Kidney (tissue), 14 donors: ENCODE results near the gene DNAAF1. TPM values are rescaled to one million over a fixed set of nuclear protein-coding genes. Genes with fewer than 3 reads are reported as not detected.

Source experiments
- DNase-seq, 5 donors: peaks; one replicate each; pipeline ENCODE4 v3.0.0-alpha.2; 2013 to 2020
- FAIRE-seq: peaks from 2 replicates; lab custom pipeline; 2012; peaks lifted over from hg19 to GRCh38; lab: Jason Lieb, UNC
- H3K27ac ChIP-seq, 2 donors: one replicate each; pipeline ENCODE4 v1.7.0; 2013; ENCODE audit warnings: low read depth in 2 of 2, low read length in 2 of 2, inconsistent platforms in 1 of 2
- H3K27me3 ChIP-seq: one replicate; pipeline ENCODE4 v1.7.1; 2013; ENCODE audit warnings: low read length, inconsistent platforms; ENCODE audit not compliant: control insufficient read depth, insufficient read depth
- H3K36me3 ChIP-seq, 3 donors: one replicate each; pipeline versions ENCODE4 v1.7.0 to v1.7.1; 2013; ENCODE audit warnings: low read length in 3 of 3, control low read depth in 1 of 3, inconsistent platforms in 1 of 3; ENCODE audit not compliant: insufficient read depth in 3 of 3, control insufficient read depth in 2 of 3
- H3K4me1 ChIP-seq, 3 donors: one replicate each; pipeline versions ENCODE4 v1.7.0 to v1.7.1; 2013; ENCODE audit warnings: low read length in 3 of 3, inconsistent platforms in 1 of 3, low read depth in 1 of 3; ENCODE audit not compliant: control insufficient read depth in 2 of 3, insufficient read depth in 2 of 3
- H3K4me3 ChIP-seq, 3 donors: one replicate each; pipeline versions ENCODE4 v1.7.0 to v1.8.1; 2013; ENCODE audit warnings: low read length in 3 of 3, control low read depth in 1 of 3, inconsistent platforms in 1 of 3
- H3K9ac ChIP-seq, 3 donors: one replicate each; pipeline versions ENCODE4 v1.7.0 to v1.7.1; 2013; ENCODE audit warnings: low read length in 3 of 3, control low read depth in 1 of 3, inconsistent platforms in 1 of 3
- H3K9me3 ChIP-seq, 3 donors: one replicate each; pipeline versions ENCODE4 v1.7.0 to v1.7.1; 2013; ENCODE audit warnings: low read length in 3 of 3, control low read depth in 1 of 3, inconsistent platforms in 1 of 3; ENCODE audit not compliant: control insufficient read depth in 2 of 3, insufficient read depth in 1 of 3
- intact Hi-C: fragments of 100-400 bp; cut with DNase I; formaldehyde crosslinking; loops from one replicate; pipeline ENCODE4 v1.11.1; 2022
- polyA plus RNA-seq: library from polyadenylated mRNA; stranded (reverse); fragments of 350-450 nt; fragmentation: Illumina TruSeq; extraction: RNeasy Lipid Tissue Mini Kit (QIAGEN cat#74804); gene quantifications from one replicate; pipeline ENCODE4 v1.2.3, GENCODE V29; 2014; ENCODE audit warnings: low read depth, low replicate concordance; ENCODE audit not compliant: insufficient read depth
- total RNA-seq: library from RNA; stranded (reverse); fragmentation: NEBNext Ultra II Directional; extraction: Animal tissue kit (Norgen Biotek cat#: 25700); gene quantifications from one replicate; pipeline ENCODE4 v1.2.1, GENCODE V29; 2021
- TF ChIP-seq, protein P1 (sequence below): IDR thresholded peaks from 3 replicates; pipeline ENCODE4 v1.5.1; 2012; ENCODE audit warnings: mild to moderate bottlenecking, moderate library complexity, borderline replicate concordance; ENCODE audit not compliant: insufficient read depth; ENCODE audit errors: extremely low read depth
- donor health status: control.
- donor health status: control.
- donor health status: control.
- donor health status: control.
- donor health status: control.
- donor health status: DM: yes; HTN: yes; CAD: no.
- donor health status: Normal renal cell carcinoma (clear cell type).

The DNAAF1 gene
- total and polyA plus RNA-seq, 2 donors from 2014 or later: 2.4 to 4.8 TPM

DNA sequence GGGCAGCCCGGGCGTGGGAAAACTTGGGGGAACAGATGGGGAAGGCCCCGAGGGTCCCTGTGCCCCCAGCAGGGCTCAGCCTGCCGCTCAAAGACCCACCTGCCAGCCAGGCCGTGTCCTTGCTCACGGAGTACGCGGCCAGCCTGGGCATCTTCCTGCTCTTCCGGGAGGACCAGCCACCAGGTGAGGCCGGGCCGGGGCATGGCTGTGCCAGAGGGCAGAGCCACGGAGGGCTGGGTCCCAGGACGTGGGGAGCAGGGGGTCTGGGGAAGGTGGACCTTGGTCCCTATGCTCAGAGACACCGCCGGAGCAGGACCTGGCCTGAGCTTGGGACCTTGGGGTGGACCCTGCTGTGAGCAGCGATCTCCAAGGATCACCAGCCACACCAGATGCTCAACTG lies 46.4 kb downstream of the DNAAF1 start:
- no peak for FAIRE-seq
- no peak overlapping the region for H3K27ac ChIP-seq
- no peak overlapping the region for H3K9ac ChIP-seq
- TF ChIP-seq, protein P1, sequence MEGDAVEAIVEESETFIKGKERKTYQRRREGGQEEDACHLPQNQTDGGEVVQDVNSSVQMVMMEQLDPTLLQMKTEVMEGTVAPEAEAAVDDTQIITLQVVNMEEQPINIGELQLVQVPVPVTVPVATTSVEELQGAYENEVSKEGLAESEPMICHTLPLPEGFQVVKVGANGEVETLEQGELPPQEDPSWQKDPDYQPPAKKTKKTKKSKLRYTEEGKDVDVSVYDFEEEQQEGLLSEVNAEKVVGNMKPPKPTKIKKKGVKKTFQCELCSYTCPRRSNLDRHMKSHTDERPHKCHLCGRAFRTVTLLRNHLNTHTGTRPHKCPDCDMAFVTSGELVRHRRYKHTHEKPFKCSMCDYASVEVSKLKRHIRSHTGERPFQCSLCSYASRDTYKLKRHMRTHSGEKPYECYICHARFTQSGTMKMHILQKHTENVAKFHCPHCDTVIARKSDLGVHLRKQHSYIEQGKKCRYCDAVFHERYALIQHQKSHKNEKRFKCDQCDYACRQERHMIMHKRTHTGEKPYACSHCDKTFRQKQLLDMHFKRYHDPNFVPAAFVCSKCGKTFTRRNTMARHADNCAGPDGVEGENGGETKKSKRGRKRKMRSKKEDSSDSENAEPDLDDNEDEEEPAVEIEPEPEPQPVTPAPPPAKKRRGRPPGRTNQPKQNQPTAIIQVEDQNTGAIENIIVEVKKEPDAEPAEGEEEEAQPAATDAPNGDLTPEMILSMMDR: no peak
- no peak overlapping the region for H3K4me3 ChIP-seq
- H3K36me3 ChIP-seq: no peaks in the 10 kb centered on the region
- H3K4me1 ChIP-seq: no peaks in the 10 kb centered on the region
- no peaks in the 10 kb centered on the region for H3K9me3 ChIP-seq
- intact Hi-C loops: no loop called here
- peak in 1 of 5 donors; percentile 75 for DNase-seq
- no peaks in the 10 kb centered on the region for H3K27me3 ChIP-seq

- intact Hi-C loops: no loop called here
- no peaks in the 10 kb centered on the region for H3K4me1 ChIP-seq
- H3K27ac ChIP-seq: no peak overlapping the region
- no peaks in the 10 kb centered on the region for H3K9me3 ChIP-seq
- no peaks in the 10 kb centered on the region for H3K36me3 ChIP-seq
- H3K27me3 ChIP-seq: no peaks in the 10 kb centered on the region
- DNase-seq: no peak
- no peak overlapping the region for H3K4me3 ChIP-seq
- FAIRE-seq: no peak
- no peak overlapping the region for H3K9ac ChIP-seq
- TF ChIP-seq, protein P1: no peak
Observed at GRCh38 chr16:84193480-84193879, 48.4 kb downstream of the DNAAF1 start.

DNA sequence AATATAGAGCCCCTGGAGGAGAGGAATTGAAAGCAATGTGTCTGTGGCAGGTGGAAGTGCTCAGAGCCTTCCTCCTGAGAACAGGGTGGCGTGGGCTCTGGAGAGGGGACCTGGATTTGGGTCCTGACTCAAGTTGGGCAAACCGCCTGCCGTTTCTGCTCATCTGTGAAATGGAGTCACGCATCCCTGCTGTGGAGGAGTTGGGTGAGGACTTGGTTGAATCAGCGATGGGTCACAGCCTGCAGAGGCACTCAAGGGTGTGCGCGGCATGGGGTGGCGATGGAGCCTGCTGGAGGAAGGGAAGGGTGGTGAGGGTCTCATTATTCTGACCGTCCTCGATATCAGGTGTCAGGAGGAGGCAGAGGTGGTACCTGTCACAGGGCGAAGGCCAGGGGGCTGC lies 48.9 kb downstream of the DNAAF1 start:
- Histone ChIP-seq H3K4me3 (no peak overlapping the region), H3K27me3 (no peaks in the 10 kb centered on the region), H3K9ac (no peak overlapping the region), H3K4me1 (no peaks in the 10 kb centered on the region), H3K9me3 (no peaks in the 10 kb centered on the region), H3K36me3 (no peaks in the 10 kb centered on the region), H3K27ac (no peak overlapping the region)
- DNase-seq (peak in 1 of 5 donors; percentile 21), FAIRE-seq (no peak)
- TF ChIP-seq, protein P1: no peak
- intact Hi-C loops: no loop called here
